Body of pancreas (tissue), 4 donors: ENCODE measurements around the gene HDAC11. TPM values are rescaled to one million over a fixed set of nuclear protein-coding genes. Genes with fewer than 3 reads are reported as not detected.

Experiments used
- ATAC-seq: fragments of 150-250 bp; one replicate; pipeline ENCODE4 v1.9.1; 2016
- DNase-seq, 4 donors: peaks; one replicate each; pipeline ENCODE4 v3.0.0-alpha.2; 2019
- H3K27ac ChIP-seq, 4 donors: fragments of 200-600 bp; sonication (generic); 1 replicate in 3 of 4; 2 replicates in 1 of 4; pipeline versions ENCODE4 v1.5.1 to v1.6.1; 2016 to 2019; ENCODE audit warnings: mild to moderate bottlenecking in 1 of 4, mixed read lengths in 1 of 4, moderate library complexity in 1 of 4
- H3K27me3 ChIP-seq, 2 donors: fragments of 200-600 bp; sonication (generic); one replicate each; pipeline ENCODE4 v1.6.0; 2016; ENCODE audit warnings: mild to moderate bottlenecking in 1 of 2
- H3K36me3 ChIP-seq, 2 donors: fragments of 200-600 bp; sonication (generic); replicated peaks in 1 of 2; 2 replicates each; pipeline ENCODE4 v1.5.1; 2016; ENCODE audit warnings: low read depth in 2 of 2; ENCODE audit not compliant: insufficient read depth in 1 of 2
- H3K4me1 ChIP-seq: fragments of 200-600 bp; sonication (generic); one replicate; pipeline ENCODE4 v1.6.0; 2016
- H3K4me3 ChIP-seq, 2 donors: fragments of 200-600 bp; sonication (generic); 1 replicate in 1 of 2; 2 replicates in 1 of 2; pipeline ENCODE4 v1.5.1; 2016 to 2019
- H3K9me3 ChIP-seq, 3 donors: fragments of 200-600 bp; sonication (generic); 1 replicate in 2 of 3; 2 replicates in 1 of 3; pipeline ENCODE4 v1.5.1; 2016
- CTCF ChIP-seq, 7 experiments: fragments of 450-650 bp in 4 of 7; fragments of 200-600 bp in 3 of 7; sonication (generic) in 3 of 7; IDR thresholded peaks; one replicate each; pipeline ENCODE4 v1.5.1; 2016 to 2019; ENCODE audit warnings: antibody characterized with exemption in 7 of 7
- POLR2A ChIP-seq, 3 donors: fragments of 450-650 bp; IDR thresholded peaks; one replicate each; pipeline ENCODE4 v1.6.1; 2016; ENCODE audit warnings: antibody characterized with exemption in 3 of 3, mild to moderate bottlenecking in 2 of 3
- WGBS, 2 donors: methylation state at CpG; one replicate each; pipeline ENCODE4 v1.1.5; 2017; 5-methylcytosine and 5-hydroxymethylcytosine counted together
- intact Hi-C: fragments of 100-400 bp; cut with DNase I; formaldehyde crosslinking; loops from one replicate; pipeline ENCODE4 v1.15.1; 2023
- total RNA-seq, 2 donors: library from RNA; depleted of rRNA; stranded (reverse); fragments of >200 nt; gene quantifications; one replicate each; pipeline ENCODE4 v1.1.0, GENCODE V29; 2016

Gene HDAC11
- total RNA-seq, 2 donors from 2014 or later = 13.8 to 45.4 TPM

GRCh38 chr3:13536832-13537231, 56.7 kb downstream of the HDAC11 start:
- no peak for TF ChIP-seq CTCF (IDR thresholded peaks at IDR 0.05)
- TF ChIP-seq POLR2A (IDR thresholded peaks at IDR 0.05) = no peak
- H3K36me3 ChIP-seq = no peaks in the 10 kb centered on the region
- ATAC-seq = no peak
- intact Hi-C loops = no loop called here
- no peaks in the 10 kb centered on the region for H3K27me3 ChIP-seq
- no peaks in the 10 kb centered on the region for H3K4me1 ChIP-seq
- H3K4me3 ChIP-seq = no peak overlapping the region
- WGBS, 2 donors = 41 to 42% methylated on average over 8 of the region's 8 CpGs
- no peak overlapping the region for H3K27ac ChIP-seq
- no peaks in the 10 kb centered on the region for H3K9me3 ChIP-seq
- DNase-seq = no peak

- DNase-seq (no peak), ATAC-seq (no peak)
- Histone ChIP-seq H3K36me3 (no peaks in the 10 kb centered on the region), H3K4me3 (no peak overlapping the region), H3K9me3 (no peaks in the 10 kb centered on the region), H3K4me1 (no peaks in the 10 kb centered on the region), H3K27me3 (no peaks in the 10 kb centered on the region), H3K27ac (no peak overlapping the region)
- intact Hi-C loops = no loop called here
- 89 to 95% methylated on average over 6 of the region's 6 CpGs for WGBS, 2 donors
- TF ChIP-seq POLR2A (IDR thresholded peaks at IDR 0.05) (no peak), CTCF (IDR thresholded peaks at IDR 0.05) (no peak)
Observed at GRCh38 chr3:13537244-13537908, 57.3 kb downstream of the HDAC11 start.

GRCh38 chr3:13537909-13538296, 57.8 kb downstream of the HDAC11 start:
- Histone ChIP-seq H3K27me3 (no peaks in the 10 kb centered on the region), H3K27ac (no peak overlapping the region), H3K4me3 (no peak overlapping the region), H3K4me1 (no peaks in the 10 kb centered on the region), H3K9me3 (no peaks in the 10 kb centered on the region), H3K36me3 (no peaks in the 10 kb centered on the region)
- no peak for TF ChIP-seq POLR2A (IDR thresholded peaks at IDR 0.05)
- TF ChIP-seq CTCF (IDR thresholded peaks at IDR 0.05) = no peak
- DNase-seq (no peak), ATAC-seq (no peak)
- 65 to 81% methylated on average over 6 of the region's 6 CpGs for WGBS, 2 donors
- intact Hi-C loops = no loop called here

GRCh38 chr3:13538520-13539291, 58.6 kb downstream of the HDAC11 start:
- no peak for ATAC-seq
- Histone ChIP-seq H3K36me3 (no peaks in the 10 kb centered on the region), H3K4me1 (no peaks in the 10 kb centered on the region), H3K9me3 (no peaks in the 10 kb centered on the region), H3K27ac (no peak overlapping the region), H3K4me3 (no peak overlapping the region), H3K27me3 (no peaks in the 10 kb centered on the region)
- intact Hi-C loops = no loop called here
- WGBS, 2 donors = 78 to 79% methylated on average over 8 to 9 of the region's 9 CpGs
- TF ChIP-seq CTCF (IDR thresholded peaks at IDR 0.05) (no peak), POLR2A (IDR thresholded peaks at IDR 0.05) (no peak)
- no peak for DNase-seq

- Histone ChIP-seq H3K9me3 (no peaks in the 10 kb centered on the region), H3K4me1 (no peaks in the 10 kb centered on the region), H3K27ac (no peak overlapping the region), H3K27me3 (no peaks in the 10 kb centered on the region), H3K4me3 (no peak overlapping the region), H3K36me3 (no peaks in the 10 kb centered on the region)
- no peak for TF ChIP-seq POLR2A (IDR thresholded peaks at IDR 0.05)
- no peak for TF ChIP-seq CTCF (IDR thresholded peaks at IDR 0.05)
- DNase-seq (no peak), ATAC-seq (no peak)
- 85 to 88% methylated on average over 5 of the region's 5 CpGs for WGBS, 2 donors
- intact Hi-C loops = no loop called here
Observed at GRCh38 chr3:13539292-13539638, 59.2 kb downstream of the HDAC11 start.
